ENCODE measurements around the gene SIX2. TPM values are rescaled to one million over a fixed set of nuclear protein-coding genes. Genes with fewer than 3 reads are reported as not detected.

The SIX2 gene
- total and polyA plus RNA-seq, 2 of the 8 experiments (the other 6 are each of a cell fraction or from before 2014, with no cell fraction given): 0.47 to 1.0 TPM

DNA sequence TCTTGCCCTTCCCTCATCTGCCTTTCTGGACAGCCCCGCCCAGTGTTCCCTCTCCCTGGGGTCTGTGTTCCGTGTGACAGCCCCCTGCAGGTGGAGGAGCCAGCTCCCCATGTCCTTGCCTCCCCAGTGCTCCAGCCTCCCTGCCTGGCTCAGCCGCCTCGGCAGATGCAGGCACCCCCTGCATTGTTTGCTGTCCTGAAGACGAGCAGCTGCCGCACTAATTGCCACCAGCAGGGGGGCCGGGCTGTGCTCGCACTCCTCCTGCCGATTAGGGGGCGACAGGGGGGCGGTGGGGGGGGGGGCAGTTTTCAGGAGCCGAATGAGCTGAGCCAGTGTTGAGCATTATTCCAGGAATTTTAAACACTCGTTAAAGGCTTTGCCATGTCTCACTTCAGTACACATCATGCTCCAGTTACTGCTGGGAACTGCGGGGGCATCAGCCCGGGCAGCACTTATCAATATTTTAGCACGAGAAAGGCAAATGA lies 44.5 kb downstream of the SIX2 start:
- no peak for FAIRE-seq
- TF ChIP-seq RFX5 (IDR thresholded peaks at IDR 0.05; ENCODE audit: borderline replicate concordance, low read depth, low read length) (no peak), KDM4A (IDR thresholded peaks at IDR 0.05; ENCODE audit: low read depth, low read length, severe bottlenecking) (no peak), SP2 (IDR thresholded peaks at IDR 0.05; ENCODE audit: low read length) (no peak), NANOG (IDR thresholded peaks at IDR 0.05; ENCODE audit: insufficient read depth, low read depth, low read length, poor library complexity, severe bottlenecking) (peak; percentile 48), BRCA1 (IDR thresholded peaks at IDR 0.05; ENCODE audit: low read depth, low read length) (no peak), CBX5 (IDR thresholded peaks at IDR 0.05; ENCODE audit: low read depth, low read length) (no peak), SIX5 (IDR thresholded peaks at IDR 0.05; ENCODE audit: low read depth, low read length) (no peak), RAD21 (IDR thresholded peaks at IDR 0.05 in 1 of 2, conservative IDR thresholded peaks at IDR 0.05 in 1 of 2; ENCODE audit: low read depth in 2 of 2, low read length in 2 of 2) (0 out of 4 replicates have a peak, but pooled peaks of 1 of the 2 experiments have one; percentile 20), EP300 (IDR thresholded peaks at IDR 0.05; ENCODE audit: borderline replicate concordance in 1 of 2, low read depth in 2 of 2, low read length in 2 of 2) (no peak)
- TF ChIP-seq, protein P1, sequence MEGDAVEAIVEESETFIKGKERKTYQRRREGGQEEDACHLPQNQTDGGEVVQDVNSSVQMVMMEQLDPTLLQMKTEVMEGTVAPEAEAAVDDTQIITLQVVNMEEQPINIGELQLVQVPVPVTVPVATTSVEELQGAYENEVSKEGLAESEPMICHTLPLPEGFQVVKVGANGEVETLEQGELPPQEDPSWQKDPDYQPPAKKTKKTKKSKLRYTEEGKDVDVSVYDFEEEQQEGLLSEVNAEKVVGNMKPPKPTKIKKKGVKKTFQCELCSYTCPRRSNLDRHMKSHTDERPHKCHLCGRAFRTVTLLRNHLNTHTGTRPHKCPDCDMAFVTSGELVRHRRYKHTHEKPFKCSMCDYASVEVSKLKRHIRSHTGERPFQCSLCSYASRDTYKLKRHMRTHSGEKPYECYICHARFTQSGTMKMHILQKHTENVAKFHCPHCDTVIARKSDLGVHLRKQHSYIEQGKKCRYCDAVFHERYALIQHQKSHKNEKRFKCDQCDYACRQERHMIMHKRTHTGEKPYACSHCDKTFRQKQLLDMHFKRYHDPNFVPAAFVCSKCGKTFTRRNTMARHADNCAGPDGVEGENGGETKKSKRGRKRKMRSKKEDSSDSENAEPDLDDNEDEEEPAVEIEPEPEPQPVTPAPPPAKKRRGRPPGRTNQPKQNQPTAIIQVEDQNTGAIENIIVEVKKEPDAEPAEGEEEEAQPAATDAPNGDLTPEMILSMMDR (IDR thresholded peaks at IDR 0.05; ENCODE audit: control extremely low read depth in 1 of 3, insufficient read depth in 1 of 3, low read depth in 1 of 3, low read length in 3 of 3): peak; percentile 28 to 62 (median 49)

More for the DNA sequence above, 44.5 kb downstream of the SIX2 start:
- H2AFZ ChIP-seq (ENCODE audit: low read length): no peak overlapping the region
- no peak overlapping the region for H3K14ac ChIP-seq (ENCODE audit: insufficient read length)
- no peaks in the 10 kb centered on the region for H4K20me1 ChIP-seq (replicated peaks in 1 of 2; ENCODE audit: control insufficient read depth in 1 of 2, insufficient read depth in 2 of 2, low read length in 2 of 2)
- H3K27ac ChIP-seq (ENCODE audit: low read depth, low read length): no peak overlapping the region
- H3K23me2 ChIP-seq (ENCODE audit: low read depth, low read length): no peaks in the 10 kb centered on the region
- peak in 1 of 2 experiments; percentile 78 for DNase-seq (ENCODE audit: low read depth in 1 of 2, low spot score in 2 of 2)
- H2BK15ac ChIP-seq (ENCODE audit: low read length): no peak overlapping the region
- H4K91ac ChIP-seq (replicated peaks; ENCODE audit: insufficient read length, low read length): no peak overlapping the region
- no peak overlapping the region for H3K4ac ChIP-seq (replicated peaks; ENCODE audit: insufficient read length, low read depth, low read length)
- H3K27me3 ChIP-seq (replicated peaks in 1 of 4; ENCODE audit: control insufficient read depth in 3 of 4, extremely low read depth in 1 of 4, insufficient read depth in 3 of 4, low read length in 3 of 4): peaks cover 0 to 3% (median 0%) of the 10 kb centered on the region in 4 experiments; a peak in 3 of 7 replicates
- WGBS, 2 experiments (ENCODE audit: extremely low coverage in 1 of 2, insufficient coverage in 1 of 2, insufficient read length in 1 of 2, insufficient replicate concordance in 2 of 2, low coverage in 1 of 2, low lambda C conversion rate in 2 of 2, missing lambda C conversion rate in 1 of 2): 24% methylated on average over 16 of the region's 16 CpGs; no CpG with 5 or more reads in 1 of the 2 experiments
- CTCF ChIA-PET (ENCODE audit: partially characterized antibody): interaction anchor here (0.7 to 3.0 kb wide), 14 partner anchors 9 to 667 kb away, joined by 3 to 37 read pairs (median 4); no protein-coding TSS in a partner anchor
- H4K8ac ChIP-seq (ENCODE audit: extremely low read depth, insufficient read depth, low read length): no peak overlapping the region
- no peak overlapping the region for H3K9ac ChIP-seq (replicated peaks in 1 of 4; ENCODE audit: extremely low read depth in 1 of 4, low read depth in 3 of 4, low read length in 3 of 4)
- H3K4me2 ChIP-seq (ENCODE audit: insufficient read depth in 1 of 2, low read depth in 2 of 2, low read length in 2 of 2): peak overlapping the region in 1 of 2 experiments; percentile 31; a peak in 1 of 4 replicates
- H3K4me3 ChIP-seq (ENCODE audit: extremely low read depth in 1 of 4, insufficient read depth in 2 of 4, low read depth in 3 of 4, low read length in 4 of 4): no peak overlapping the region
- peaks cover 0 to 2% (median 2%) of the 10 kb centered on the region in 4 experiments; a peak in 5 of 7 replicates for H3K4me1 ChIP-seq (replicated peaks in 1 of 4; ENCODE audit: control insufficient read depth in 3 of 4, insufficient read depth in 4 of 4, low read length in 3 of 4)
- H3K9me3 ChIP-seq (ENCODE audit: insufficient read depth in 2 of 2, low read depth in 1 of 2, low read length in 1 of 2): no peaks in the 10 kb centered on the region
- H3K36me3 ChIP-seq (ENCODE audit: control insufficient read depth in 2 of 4, insufficient read depth in 4 of 4, low read length in 3 of 4): no peaks in the 10 kb centered on the region
- no peaks in the 10 kb centered on the region for H3K79me2 ChIP-seq (ENCODE audit: control insufficient read depth in 1 of 2, insufficient read depth in 2 of 2, low read length in 2 of 2)
- no peak overlapping the region for H2AK5ac ChIP-seq (ENCODE audit: low read depth, low read length)
- no peaks in the 10 kb centered on the region for H3K79me1 ChIP-seq (ENCODE audit: low read depth, low read length)
- H3K56ac ChIP-seq (replicated peaks; ENCODE audit: insufficient read length, low read depth, low read length): no peak overlapping the region
- POLR2A ChIA-PET (ENCODE audit: partially characterized antibody): interaction anchor here (0.9 kb wide), 1 partner anchor 39 kb away, joined by 3 read pairs; no protein-coding TSS in a partner anchor
- no peak overlapping the region for H3K23ac ChIP-seq (ENCODE audit: insufficient read length)
- H2BK5ac ChIP-seq (ENCODE audit: low read depth, low read length): no peak overlapping the region; the same call in 1 of the 2 replicates
- H2BK20ac ChIP-seq (ENCODE audit: low read length): no peak overlapping the region
- no peak overlapping the region for H3K18ac ChIP-seq (ENCODE audit: extremely low read depth, low read length)
- H4K5ac ChIP-seq (ENCODE audit: insufficient read length, low read depth, low read length): no peak overlapping the region
- no peak overlapping the region for H2BK120ac ChIP-seq (replicated peaks; ENCODE audit: low read depth, low read length)
- no peak overlapping the region for H2BK12ac ChIP-seq (ENCODE audit: low read depth, low read length)
